Body of pancreas (tissue), 4 donors: ENCODE results near the gene MACROH2A1.

Experiments
- CTCF ChIP-seq, 7 experiments: fragments of 450-650 bp in 4 of 7; fragments of 200-600 bp in 3 of 7; sonication (generic) in 3 of 7; IDR thresholded peaks; one replicate each; pipeline ENCODE4 v1.5.1; 2016 to 2019; ENCODE audit warnings: antibody characterized with exemption in 7 of 7
- POLR2A ChIP-seq, 3 donors: fragments of 450-650 bp; IDR thresholded peaks; one replicate each; pipeline ENCODE4 v1.6.1; 2016; ENCODE audit warnings: antibody characterized with exemption in 3 of 3, mild to moderate bottlenecking in 2 of 3

GRCh38 chr5:135318924-135319323 lies 80.1 kb downstream of the MACROH2A1 start:
- TF ChIP-seq CTCF (IDR thresholded peaks at IDR 0.05) (no peak), POLR2A (IDR thresholded peaks at IDR 0.05) (no peak)
